K562 (cell line): Measurements from ENCODE around the gene MYCL. TPM values are rescaled to one million over a fixed set of nuclear protein-coding genes. Genes with fewer than 3 reads are reported as not detected.

ENCODE experiments used
- BRD4 ChIP-seq: fragments of 200-600 bp; sonication (generic); IDR thresholded peaks from 2 replicates; pipeline ENCODE4 v1.6.1; 2017; ENCODE audit warnings: inconsistent platforms
- CREM ChIP-seq: IDR thresholded peaks from 2 replicates; pipeline ENCODE4 v1.6.1; 2014; ENCODE audit warnings: antibody characterized with exemption, low read depth
- ELF1 ChIP-seq: fragments of 200-800 bp; sonication (Bioruptor generic); IDR thresholded peaks from 2 replicates; pipeline ENCODE4 v1.6.1; 2016; ENCODE audit warnings: missing genetic modification characterization, missing compliant biosample characterization
- FOXJ3 ChIP-seq: sonication (generic); formaldehyde crosslinking; IDR thresholded peaks from 2 replicates; pipeline ENCODE4 v1.4.0; 2020; ENCODE audit warnings: mild to moderate bottlenecking, missing genetic modification reagents
- FOXK2 ChIP-seq, 2 experiments: fragments of 450-650 bp; IDR thresholded peaks in 1 of 2; conservative IDR thresholded peaks in 1 of 2; 2 replicates each; pipeline ENCODE4 v1.6.1; 2016; ENCODE audit warnings: low read depth in 2 of 2, mild to moderate bottlenecking in 1 of 2
- GATA2 ChIP-seq: sonication (generic); formaldehyde crosslinking; IDR thresholded peaks from 2 replicates; pipeline ENCODE4 v1.4.0; 2020; ENCODE audit warnings: mild to moderate bottlenecking, missing genetic modification reagents
- HNRNPH1 ChIP-seq: fragments of 200-400 bp; formaldehyde crosslinking; optimal IDR thresholded peaks from 2 replicates; pipeline ENCODE3; 2017; ENCODE audit warnings: low read depth, mild to moderate bottlenecking, low read length, moderate library complexity
- MTA3 ChIP-seq: fragments of 450-650 bp; formaldehyde crosslinking; IDR thresholded peaks from 2 replicates; pipeline ENCODE4 v1.6.1; 2017; ENCODE audit warnings: mild to moderate bottlenecking, borderline replicate concordance
- POLR2AphosphoS5 ChIP-seq: IDR thresholded peaks from 2 replicates; pipeline ENCODE4 v1.6.1; 2011; ENCODE audit warnings: mild to moderate bottlenecking, low read depth, low read length, moderate library complexity; ENCODE audit not compliant: control insufficient read depth, insufficient read depth
- SIRT6 ChIP-seq: IDR thresholded peaks from one replicate; pipeline ENCODE4 v1.6.1; 2012; ENCODE audit warnings: low read depth, mild to moderate bottlenecking, control low read depth, inconsistent platforms, low read length, moderate library complexity
- SNRNP70 ChIP-seq: fragments of 200-400 bp; formaldehyde crosslinking; optimal IDR thresholded peaks from 2 replicates; pipeline ENCODE3; 2017; ENCODE audit warnings: low read depth, low read length
- TAF15 ChIP-seq: fragments of 200-400 bp; formaldehyde crosslinking; IDR thresholded peaks from 2 replicates; pipeline ENCODE4 v1.6.1; 2017; ENCODE audit warnings: mild to moderate bottlenecking, low read depth, low read length, moderate library complexity
- TCF15 ChIP-seq: fragments of 250-450 bp; sonication (Bioruptor Pico); IDR thresholded peaks from 2 replicates; pipeline ENCODE4 v1.8.0; 2022; ENCODE audit warnings: moderate library complexity, mild to moderate bottlenecking, inconsistent platforms
- TSHZ1 ChIP-seq: fragments of 250-450 bp; sonication (Bioruptor Pico); IDR thresholded peaks from 2 replicates; pipeline ENCODE4 v1.4.0; 2020; ENCODE audit warnings: mild to moderate bottlenecking, moderate library complexity
- U2AF1 ChIP-seq: fragments of 200-400 bp; formaldehyde crosslinking; optimal IDR thresholded peaks from 2 replicates; pipeline ENCODE3; 2017; ENCODE audit warnings: mild to moderate bottlenecking, low read depth, low read length, moderate library complexity
- ZNF224 ChIP-seq: sonication (generic); formaldehyde crosslinking; IDR thresholded peaks from 2 replicates; pipeline ENCODE4 v1.8.0; 2022; ENCODE audit warnings: mild to moderate bottlenecking, missing genetic modification reagents
- ZNF316 ChIP-seq: fragments of 450-650 bp; IDR thresholded peaks from 2 replicates; pipeline ENCODE4 v1.6.1; 2016
- ZNF717 ChIP-seq: fragments of 250-450 bp; sonication (Bioruptor Pico); IDR thresholded peaks from 2 replicates; pipeline ENCODE4 v1.5.0; 2021
- ZNF79 ChIP-seq: fragments of 250-450 bp; sonication (Bioruptor Pico); IDR thresholded peaks from 2 replicates; pipeline ENCODE4 v1.4.0; 2020; ENCODE audit warnings: low read depth, mild to moderate bottlenecking, moderate library complexity
- ZZZ3 ChIP-seq: fragments of 450-650 bp; IDR thresholded peaks from 2 replicates; pipeline ENCODE4 v1.6.1; 2016; ENCODE audit warnings: antibody characterized with exemption, mild to moderate bottlenecking, moderate library complexity
- polyA plus RNA-seq, 8 experiments: library from polyadenylated mRNA; depleted of rRNA in 4 of 8; stranded (reverse) in 5 of 8; unstranded in 3 of 8; fragments of >200 nt; fragmentation: Nextera tagmentation in 2 of 8; fragmentation: Illumina TruSeq in 1 of 8; extraction: Ambion mirVana in 2 of 8; extraction: Trizol in 1 of 8; gene quantifications; 2 replicates each; pipeline versions ENCODE4 v1.2.1 to v1.2.3, GENCODE V29; 2011 to 2014; ENCODE audit warnings: inconsistent platforms in 1 of 8, missing spikeins in 1 of 8
- total RNA-seq, 7 experiments: library from RNA; depleted of rRNA in 6 of 7; stranded (reverse); fragments of >200 nt in 6 of 7; fragmentation: Illumina TruSeq in 2 of 7; extraction: Trizol in 2 of 7; gene quantifications; 2 replicates each; pipeline versions ENCODE4 v1.2.1 to v1.2.3, GENCODE V29; 2011 to 2021; ENCODE audit warnings: low replicate concordance in 1 of 7
- TF ChIP-seq, protein P1 (sequence below): IDR thresholded peaks from 2 replicates; pipeline ENCODE4 v1.6.1; 2011; ENCODE audit not compliant: insufficient read length; ENCODE audit errors: extremely low read depth
- TF ChIP-seq, protein P2 (sequence below): fragments of 450-650 bp; conservative IDR thresholded peaks from 2 replicates; pipeline ENCODE4 v1.6.1; 2016; ENCODE audit warnings: missing genetic modification characterization, low read depth, mild to moderate bottlenecking, control low read depth, missing compliant biosample characterization

MYCL gene
- total and polyA plus RNA-seq, 9 of the 15 experiments (the other 6 are each of a cell fraction or from before 2014, with no cell fraction given), result 3.5 to 22.0 (median 12.8) TPM

- no peak for TF ChIP-seq TSHZ1
- TF ChIP-seq, protein P1, sequence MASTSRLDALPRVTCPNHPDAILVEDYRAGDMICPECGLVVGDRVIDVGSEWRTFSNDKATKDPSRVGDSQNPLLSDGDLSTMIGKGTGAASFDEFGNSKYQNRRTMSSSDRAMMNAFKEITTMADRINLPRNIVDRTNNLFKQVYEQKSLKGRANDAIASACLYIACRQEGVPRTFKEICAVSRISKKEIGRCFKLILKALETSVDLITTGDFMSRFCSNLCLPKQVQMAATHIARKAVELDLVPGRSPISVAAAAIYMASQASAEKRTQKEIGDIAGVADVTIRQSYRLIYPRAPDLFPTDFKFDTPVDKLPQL, result no peak
- no peak for TF ChIP-seq SIRT6
- TF ChIP-seq ELF1 (tag), result peak; percentile 52; the same call in 1 of the 2 replicates
- TF ChIP-seq, protein P2, sequence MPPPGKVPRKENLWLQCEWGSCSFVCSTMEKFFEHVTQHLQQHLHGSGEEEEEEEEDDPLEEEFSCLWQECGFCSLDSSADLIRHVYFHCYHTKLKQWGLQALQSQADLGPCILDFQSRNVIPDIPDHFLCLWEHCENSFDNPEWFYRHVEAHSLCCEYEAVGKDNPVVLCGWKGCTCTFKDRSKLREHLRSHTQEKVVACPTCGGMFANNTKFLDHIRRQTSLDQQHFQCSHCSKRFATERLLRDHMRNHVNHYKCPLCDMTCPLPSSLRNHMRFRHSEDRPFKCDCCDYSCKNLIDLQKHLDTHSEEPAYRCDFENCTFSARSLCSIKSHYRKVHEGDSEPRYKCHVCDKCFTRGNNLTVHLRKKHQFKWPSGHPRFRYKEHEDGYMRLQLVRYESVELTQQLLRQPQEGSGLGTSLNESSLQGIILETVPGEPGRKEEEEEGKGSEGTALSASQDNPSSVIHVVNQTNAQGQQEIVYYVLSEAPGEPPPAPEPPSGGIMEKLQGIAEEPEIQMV (tag), result no peak
- TF ChIP-seq BRD4, result no peak
- TF ChIP-seq SNRNP70, result no peak
- no peak for TF ChIP-seq ZNF316
- peak; percentile 34; the same call in 1 of the 2 replicates for TF ChIP-seq POLR2AphosphoS5
- TF ChIP-seq GATA2 (CRISPR knock-in tag), result no peak
- TF ChIP-seq ZNF717 (CRISPR knock-in tag), result no peak
- TF ChIP-seq MTA3, result peak; percentile 66
- no peak for TF ChIP-seq FOXK2 (conservative IDR thresholded peaks at IDR 0.05 in 1 of 2, IDR thresholded peaks at IDR 0.05 in 1 of 2; ENCODE audit: low read depth in 2 of 2)
- TF ChIP-seq HNRNPH1, result no peak
- no peak for TF ChIP-seq FOXJ3 (CRISPR knock-in tag)
- TF ChIP-seq ZNF79 (CRISPR knock-in tag), result no peak
- TF ChIP-seq TAF15, result no peak
- TF ChIP-seq CREM, result peak; percentile 20; the same call in 1 of the 2 replicates
- TF ChIP-seq U2AF1, result peak; percentile 72
- TF ChIP-seq TCF15, result peak; percentile 90
- TF ChIP-seq ZZZ3, result no peak
- TF ChIP-seq ZNF224, result no peak
Observed at GRCh38 chr1:39901714-39902459, at the start of gene MYCL (continued).
